Endothelial cell of umbilical vein (primary cell): Measurements from ENCODE around the gene CCDC47. TPM values are rescaled to one million over a fixed set of nuclear protein-coding genes. Genes with fewer than 3 reads are reported as not detected.

Experiments
- BruUV-seq: library from RNA; stranded (reverse); fragments of 400-500 nt; replicated peaks from 2 replicates; lab custom pipeline; 2021; lab: Mats Ljungman, UMichigan
- CTCF ChIA-PET: fragments of 300-600, 350-600 bp; sonication (Branson Sonifier 250); formaldehyde crosslinking; loops from one replicate; lab custom pipeline; 2021; ENCODE audit warnings: antibody characterized with exemption, inconsistent platforms; lab: Charles Lee
- POLR2A ChIA-PET: fragments of 300-600, 350-600 bp; sonication (Branson Sonifier 250); formaldehyde crosslinking; loops from one replicate; lab custom pipeline; 2021; ENCODE audit warnings: antibody characterized with exemption, inconsistent platforms; lab: Charles Lee
- DNase-seq: peaks from one replicate; pipeline ENCODE4 v3.0.0-alpha.2; 2011; ENCODE audit warnings: low read depth, low spot score
- FAIRE-seq: peaks from 2 replicates; lab custom pipeline; 2011; peaks lifted over from hg19 to GRCh38; lab: Jason Lieb, UNC
- H2AFZ ChIP-seq: 2 replicates; pipeline ENCODE4 v1.6.0; 2012; ENCODE audit warnings: low read depth, low read length, control low read depth, inconsistent platforms
- H3K27ac ChIP-seq: 2 replicates; pipeline ENCODE4 v1.5.1; 2011; ENCODE audit warnings: low read depth, mild to moderate bottlenecking, control low read depth, low read length, moderate library complexity; ENCODE audit not compliant: insufficient read depth
- H3K27me3 ChIP-seq, 2 experiments: 2 replicates each; pipeline versions ENCODE4 v1.6.0 to v1.6.1; 2011; ENCODE audit warnings: low read length in 2 of 2, mixed read lengths in 1 of 2; ENCODE audit not compliant: control insufficient read depth in 2 of 2, insufficient read depth in 2 of 2
- H3K36me3 ChIP-seq, 2 experiments: 2 replicates in 1 of 2; 3 replicates in 1 of 2; pipeline ENCODE4 v1.5.1; 2011; ENCODE audit warnings: low read length in 2 of 2, mild to moderate bottlenecking in 1 of 2, moderate library complexity in 1 of 2; ENCODE audit not compliant: control insufficient read depth in 2 of 2, insufficient read depth in 2 of 2; ENCODE audit errors: extremely low read depth in 1 of 2
- H3K4me1 ChIP-seq: 3 replicates; pipeline ENCODE4 v1.5.1; 2011; ENCODE audit warnings: mild to moderate bottlenecking, low read length; ENCODE audit not compliant: control insufficient read depth, insufficient read depth; ENCODE audit errors: extremely low read depth
- H3K4me2 ChIP-seq: 2 replicates; pipeline ENCODE4 v1.6.1; 2011; ENCODE audit warnings: low read length, control low read depth, mixed read lengths; ENCODE audit not compliant: insufficient read depth
- H3K4me3 ChIP-seq, 3 experiments: fragments of 200-600 bp in 1 of 3; sonication (generic), shearing (Covaris generic) in 1 of 3; replicated peaks in 1 of 3; 2 replicates each; pipeline ENCODE4 v1.5.1; 2011 to 2016; ENCODE audit warnings: control low read depth in 3 of 3, low read length in 3 of 3, mild to moderate bottlenecking in 2 of 3, inconsistent platforms in 1 of 3, low read depth in 1 of 3, moderate library complexity in 1 of 3; ENCODE audit not compliant: insufficient read depth in 1 of 3
- H3K79me2 ChIP-seq: 2 replicates; pipeline ENCODE4 v1.6.0; 2012; ENCODE audit warnings: low read length, inconsistent platforms; ENCODE audit not compliant: control insufficient read depth, insufficient read depth
- H3K9ac ChIP-seq: replicated peaks from 2 replicates; pipeline ENCODE3; 2011; ENCODE audit warnings: low read length, control low read depth; ENCODE audit not compliant: insufficient read depth; ENCODE audit errors: extremely low read depth
- H3K9me1 ChIP-seq: replicated peaks from 3 replicates; pipeline ENCODE4 v1.6.0; 2011; ENCODE audit warnings: mild to moderate bottlenecking, low read length; ENCODE audit not compliant: control insufficient read depth, insufficient read depth; ENCODE audit errors: extremely low read depth
- H3K9me3 ChIP-seq: replicated peaks from 2 replicates; pipeline ENCODE4 v1.5.1; 2012; ENCODE audit warnings: low read length, inconsistent platforms; ENCODE audit not compliant: control insufficient read depth, insufficient read depth
- H4K20me1 ChIP-seq: replicated peaks from 2 replicates; pipeline ENCODE3; 2011; ENCODE audit warnings: mild to moderate bottlenecking, low read length; ENCODE audit not compliant: control insufficient read depth, insufficient read depth; ENCODE audit errors: extremely low read depth
- CTCF ChIP-seq, 2 donors: IDR thresholded peaks; 1 replicate in 1 of 2; 2 replicates in 1 of 2; pipeline ENCODE4 v1.5.1; 2011; ENCODE audit warnings: low read length in 2 of 2, mild to moderate bottlenecking in 2 of 2, moderate library complexity in 2 of 2, control low read depth in 1 of 2, inconsistent platforms in 1 of 2, low read depth in 1 of 2; ENCODE audit not compliant: insufficient read depth in 1 of 2; ENCODE audit errors: extremely low read depth in 1 of 2
- EZH2 ChIP-seq: IDR thresholded peaks from 2 replicates; pipeline ENCODE4 v1.6.1; 2012; ENCODE audit warnings: borderline replicate concordance, low read depth, mild to moderate bottlenecking, moderate library complexity, low read length, inconsistent platforms; ENCODE audit not compliant: severe bottlenecking
- FOS ChIP-seq: IDR thresholded peaks from 2 replicates; pipeline ENCODE4 v1.6.1; 2011; ENCODE audit warnings: mild to moderate bottlenecking, low read length, moderate library complexity, borderline replicate concordance; ENCODE audit not compliant: insufficient read depth
- GATA2 ChIP-seq: IDR thresholded peaks from 2 replicates; pipeline ENCODE4 v1.7.0; 2011; ENCODE audit warnings: low read depth, mild to moderate bottlenecking, moderate library complexity, mixed read lengths, low read length; ENCODE audit not compliant: insufficient read length, insufficient read depth
- MYC ChIP-seq: IDR thresholded peaks from one replicate; pipeline ENCODE4 v1.6.1; 2011; ENCODE audit warnings: mild to moderate bottlenecking, low read depth, low read length
- POLR2AphosphoS5 ChIP-seq: IDR thresholded peaks from 2 replicates; pipeline ENCODE4 v1.6.1; 2012; ENCODE audit warnings: low read depth, mild to moderate bottlenecking, control low read depth, low read length, moderate library complexity; ENCODE audit not compliant: insufficient read depth
- dilution Hi-C: fragments of 300-500 bp; cut with MboI; formaldehyde crosslinking; loops from one replicate; pipeline ENCODE4 v1.15.0; 2019; ENCODE audit warnings: low sequenced_read_pairs; ENCODE audit not compliant: extremely low pct_ligation_motif_present
- intact Hi-C: fragments of 100-400 bp; cut with micrococcal nuclease; formaldehyde crosslinking; loops from one replicate; pipeline ENCODE4 v1.10.0; 2022
- polyA plus RNA-seq, 4 experiments: library from polyadenylated mRNA; depleted of rRNA in 3 of 4; stranded (reverse) in 3 of 4; unstranded in 1 of 4; fragments of >200 nt; gene quantifications; 2 replicates each; pipeline versions ENCODE4 v1.2.1 to v1.2.3, GENCODE V29; 2011 to 2012; ENCODE audit warnings: missing spikeins in 1 of 4
- total RNA-seq: library from RNA; stranded (reverse); gene quantifications from 2 replicates; pipeline ENCODE4 v1.2.3, GENCODE V29; 2021
- TF ChIP-seq, protein P1 (sequence below): IDR thresholded peaks from 2 replicates; pipeline ENCODE4 v1.6.1; 2011; ENCODE audit not compliant: insufficient read depth, insufficient read length

The CCDC47 gene
- total and polyA plus RNA-seq, 2 donors (not counting 3 experiments of a cell fraction or from before 2014, with no cell fraction given), result 21.7 to 76.5 TPM

DNA sequence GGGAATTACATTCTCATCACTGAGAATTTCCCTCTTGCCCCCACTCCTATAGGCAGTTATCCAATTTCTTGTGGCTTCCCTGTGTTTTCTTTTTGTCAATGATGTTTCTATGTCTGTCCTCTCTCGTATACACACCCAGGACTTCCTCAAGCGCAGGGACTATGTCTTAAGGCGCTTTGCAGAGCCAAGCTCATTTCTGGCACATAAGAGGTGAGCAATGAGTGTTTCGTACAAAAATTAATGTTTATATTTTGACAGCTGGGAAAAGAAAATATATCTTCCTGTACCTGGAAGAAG is 1.5 kb upstream of the CCDC47 start:
- Histone ChIP-seq H3K79me2 (peaks cover 89% of the 10 kb centered on the region), H3K4me1 (peaks cover 15% of the 10 kb centered on the region), H3K27me3 (no peaks in the 10 kb centered on the region), H3K4me2 (peak overlapping the region; percentile 98), H2AFZ (no peak overlapping the region), H3K9me3 (no peaks in the 10 kb centered on the region), H3K4me3 (peak overlapping the region; percentile 77 to 94 (median 94)), H3K36me3 (peaks cover 0 to 3% of the 10 kb centered on the region in 2 experiments), H3K9me1 (no peaks in the 10 kb centered on the region), H3K27ac (peak overlapping the region; percentile 68), H3K9ac (peak overlapping the region; percentile 90), H4K20me1 (peaks cover 3% of the 10 kb centered on the region)
- intact Hi-C loops, result loop anchor here (1.0 to 2.0 kb wide), 2 partner anchors 52 to 152 kb away; partner anchors contain the start of genes FTSJ3, MAP3K3 and PSMC5
- ChIA-PET CTCF (interaction anchor here (0.7 to 2.4 kb wide), 8 partner anchors 8 to 350 kb away, joined by 3 to 9 read pairs (median 4); no protein-coding TSS in a partner anchor), POLR2A (interaction anchor here (2.4 kb wide), 1 partner anchor 32 kb away, joined by 5 read pairs; no protein-coding TSS in a partner anchor)
- peak; percentile 33 for DNase-seq
- no peak for FAIRE-seq
- TF ChIP-seq MYC, result no peak
- no peak for TF ChIP-seq FOS
- no peak for TF ChIP-seq POLR2AphosphoS5
- TF ChIP-seq GATA2, result no peak
- no peak for TF ChIP-seq EZH2
- TF ChIP-seq, protein P1, sequence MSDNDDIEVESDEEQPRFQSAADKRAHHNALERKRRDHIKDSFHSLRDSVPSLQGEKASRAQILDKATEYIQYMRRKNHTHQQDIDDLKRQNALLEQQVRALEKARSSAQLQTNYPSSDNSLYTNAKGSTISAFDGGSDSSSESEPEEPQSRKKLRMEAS, result no peak
- no peak for TF ChIP-seq CTCF (IDR thresholded peaks at IDR 0.05; ENCODE audit: extremely low read depth in 1 of 2, insufficient read depth in 1 of 2, low read depth in 1 of 2, low read length in 2 of 2)
- BruUV-seq, result TSS peak; percentile 47
- dilution Hi-C loops, result no loop called here
